GM12878 (cell line): Measurements from ENCODE around the gene KIF6. TPM values are rescaled to one million over a fixed set of nuclear protein-coding genes. Genes with fewer than 3 reads are reported as not detected.

Source experiments
- ATAC-seq: fragments of 200-7000 bp; cut with Tn5 transposase; 3 replicates; pipeline ENCODE4 v1.9.1; 2020; ENCODE audit warnings: mild to moderate bottlenecking, moderate library complexity
- BruUV-seq: library from RNA; stranded (reverse); fragments of 400-500 nt; replicated peaks from 2 replicates; lab custom pipeline; 2021; lab: Mats Ljungman, UMichigan
- CTCF ChIA-PET: fragments of 300-600 bp; sonication (Branson Sonifier 250); formaldehyde crosslinking; extraction: SDS; loops from one replicate; lab custom pipeline; 2021; ENCODE audit warnings: inconsistent platforms; lab: Yijun Ruan, JAX
- POLR2A ChIA-PET: fragments of 350-600 bp; formaldehyde crosslinking; extraction: SDS; loops from one replicate; lab custom pipeline; 2021; ENCODE audit warnings: inconsistent platforms; lab: Charles Lee
- RAD21 ChIA-PET: fragments of 300-600 bp; sonication (Branson Sonifier 250); formaldehyde crosslinking; loops from one replicate; lab custom pipeline; 2023; ENCODE audit warnings: antibody characterized with exemption; ENCODE audit not compliant: unreplicated experiment; lab: Charles Lee
- SMC1A ChIA-PET: fragments of 300-600 bp; sonication (Branson Sonifier 250); formaldehyde crosslinking; loops from one replicate; lab custom pipeline; 2023; ENCODE audit not compliant: unreplicated experiment, uncharacterized antibody; lab: Charles Lee
- DNase-seq: peaks from one replicate; pipeline ENCODE4 v3.0.0-alpha.2; 2011; ENCODE audit warnings: low read depth, low spot score
- FAIRE-seq: peaks from 3 replicates; lab custom pipeline; 2011; peaks lifted over from hg19 to GRCh38; lab: Jason Lieb, UNC
- H2AFZ ChIP-seq: 2 replicates; pipeline ENCODE4 v1.6.0; 2011; ENCODE audit warnings: low read depth, low read length, control low read depth; ENCODE audit not compliant: control insufficient read depth
- H3K27ac ChIP-seq: 2 replicates; pipeline ENCODE4 v1.5.1; 2011; ENCODE audit warnings: control low read depth; ENCODE audit not compliant: control insufficient read depth, insufficient read depth
- H3K27me3 ChIP-seq, 2 experiments: replicated peaks in 1 of 2; 2 replicates each; pipeline versions ENCODE4 v1.6.0 to v1.6.1; 2011; ENCODE audit warnings: low read length in 1 of 2; ENCODE audit not compliant: control insufficient read depth in 2 of 2, insufficient read depth in 2 of 2
- H3K36me3 ChIP-seq, 2 experiments: 2 replicates each; pipeline ENCODE4 v1.5.1; 2011; ENCODE audit warnings: low read length in 1 of 2; ENCODE audit not compliant: control insufficient read depth in 2 of 2, insufficient read depth in 2 of 2
- H3K4me1 ChIP-seq: 2 replicates; pipeline ENCODE4 v1.6.1; 2011; ENCODE audit warnings: mild to moderate bottlenecking, low read length, moderate library complexity, mixed read lengths; ENCODE audit not compliant: control insufficient read depth, insufficient read depth
- H3K4me2 ChIP-seq: 2 replicates; pipeline ENCODE4 v1.6.0; 2011; ENCODE audit warnings: control low read depth; ENCODE audit not compliant: control insufficient read depth, insufficient read depth
- H3K4me3 ChIP-seq: fragments of 200-600 bp; sonication (generic); 2 replicates; pipeline ENCODE4 v1.5.1; 2016
- H3K79me2 ChIP-seq: 2 replicates; pipeline ENCODE4 v1.6.0; 2011; ENCODE audit warnings: low read length; ENCODE audit not compliant: control insufficient read depth, insufficient read depth
- H3K9ac ChIP-seq: 2 replicates; pipeline ENCODE4 v1.8.0; 2011; ENCODE audit warnings: low read length, control low read depth, mixed read lengths; ENCODE audit not compliant: control insufficient read depth, insufficient read depth
- H3K9me3 ChIP-seq: replicated peaks from 3 replicates; pipeline ENCODE4 v1.5.1; 2011; ENCODE audit warnings: mild to moderate bottlenecking, low read length; ENCODE audit not compliant: control insufficient read depth, insufficient read depth
- H4K20me1 ChIP-seq: 2 replicates; pipeline ENCODE4 v1.6.0; 2011; ENCODE audit not compliant: control insufficient read depth, insufficient read depth
- EGR1 ChIP-seq, 2 experiments: IDR thresholded peaks; 1 replicate in 1 of 2; 2 replicates in 1 of 2; pipeline ENCODE4 v1.6.1; 2011 to 2012; ENCODE audit warnings: low read depth in 2 of 2, low read length in 2 of 2, borderline replicate concordance in 1 of 2, mild to moderate bottlenecking in 1 of 2, moderate library complexity in 1 of 2
- ETV6 ChIP-seq, 2 experiments: fragments of 450-650 bp in 1 of 2; IDR thresholded peaks in 1 of 2; conservative IDR thresholded peaks in 1 of 2; 2 replicates each; pipeline ENCODE4 v1.6.1; 2014; ENCODE audit warnings: antibody characterized with exemption in 1 of 2, borderline replicate concordance in 1 of 2, low read depth in 1 of 2, mild to moderate bottlenecking in 1 of 2, moderate library complexity in 1 of 2
- GABPA ChIP-seq: IDR thresholded peaks from 2 replicates; pipeline ENCODE4 v1.6.1; 2014; ENCODE audit warnings: antibody characterized with exemption, low read depth, mild to moderate bottlenecking, inconsistent platforms
- NFYA ChIP-seq: IDR thresholded peaks from 2 replicates; pipeline ENCODE4 v1.6.1; 2011; ENCODE audit warnings: low read depth, mild to moderate bottlenecking, low read length, improper control_type of control experiment, borderline replicate concordance
- PML ChIP-seq: IDR thresholded peaks from 2 replicates; pipeline ENCODE4 v1.6.1; 2012; ENCODE audit warnings: low read length, inconsistent platforms
- RBBP5 ChIP-seq: fragments of 200-600 bp; sonication (generic); conservative IDR thresholded peaks from 2 replicates; pipeline ENCODE4 v1.6.1; 2016
- RCOR1 ChIP-seq: conservative IDR thresholded peaks from 2 replicates; pipeline ENCODE4 v1.6.1; 2012; ENCODE audit warnings: low read depth, low read length, improper control_type of control experiment
- USF1 ChIP-seq: IDR thresholded peaks from 2 replicates; pipeline ENCODE4 v1.6.1; 2011; ENCODE audit warnings: borderline replicate concordance, low read depth, mild to moderate bottlenecking, moderate library complexity, mixed read lengths, low read length; ENCODE audit not compliant: insufficient read depth; ENCODE audit errors: extremely low read length
- ZNF274 ChIP-seq: IDR thresholded peaks from one replicate; pipeline ENCODE4 v1.8.0; 2011; ENCODE audit not compliant: insufficient read length, insufficient read depth
- ZZZ3 ChIP-seq: IDR thresholded peaks from 2 replicates; pipeline ENCODE4 v1.6.1; 2011; ENCODE audit warnings: low read depth; ENCODE audit not compliant: control insufficient read depth, insufficient read length
- WGBS: methylation state at CpG from one replicate; pipeline ENCODE4 v1.1.6; 2016; ENCODE audit warnings: low lambda C conversion rate; ENCODE audit not compliant: insufficient replicate concordance, insufficient coverage; ENCODE audit errors: missing lambda C conversion rate; 5-methylcytosine and 5-hydroxymethylcytosine counted together
- in situ Hi-C: fragments of 300-500 bp; cut with MboI; formaldehyde crosslinking; loops from 9 replicates; pipeline ENCODE4 v1.14.3; 2018; ENCODE audit warnings: mixed read lengths
- intact Hi-C: fragments of 100-400 bp; cut with micrococcal nuclease; formaldehyde crosslinking; loops from one replicate; pipeline ENCODE4 v1.14.2; 2022; ENCODE audit not compliant: unreplicated experiment
- polyA plus RNA-seq, 11 experiments: library from polyadenylated mRNA; depleted of rRNA in 4 of 11; unstranded in 6 of 11; stranded (reverse) in 5 of 11; fragments of >200 nt; fragmentation: Nextera tagmentation in 4 of 11; fragmentation: Illumina TruSeq in 1 of 11; extraction: Ambion mirVana in 4 of 11; extraction: Trizol in 1 of 11; gene quantifications; 1 replicate in 1 of 11; 2 replicates in 10 of 11; pipeline versions ENCODE4 v1.2.1 to v1.2.3, GENCODE V29; 2011 to 2016; ENCODE audit warnings: inconsistent platforms in 2 of 11, missing spikeins in 2 of 11, low read depth in 1 of 11
- total RNA-seq, 4 experiments: library from RNA; depleted of rRNA in 3 of 4; stranded (reverse); fragments of >200 nt in 3 of 4; fragmentation: Illumina TruSeq in 1 of 4; extraction: Trizol in 1 of 4; gene quantifications; 2 replicates each; pipeline versions ENCODE4 v1.2.1 to v1.2.3, GENCODE V29; 2013 to 2021
- TF ChIP-seq, protein P1 (sequence below): IDR thresholded peaks from 2 replicates; pipeline ENCODE4 v1.6.1; 2011; ENCODE audit warnings: low read depth, low read length, improper control_type of control experiment, borderline replicate concordance

KIF6 gene
- total and polyA plus RNA-seq, 10 of the 15 experiments (the other 5 are each of a cell fraction or from before 2014, with no cell fraction given) = 0.09 to 1.0 (median 0.28) TPM

DNA sequence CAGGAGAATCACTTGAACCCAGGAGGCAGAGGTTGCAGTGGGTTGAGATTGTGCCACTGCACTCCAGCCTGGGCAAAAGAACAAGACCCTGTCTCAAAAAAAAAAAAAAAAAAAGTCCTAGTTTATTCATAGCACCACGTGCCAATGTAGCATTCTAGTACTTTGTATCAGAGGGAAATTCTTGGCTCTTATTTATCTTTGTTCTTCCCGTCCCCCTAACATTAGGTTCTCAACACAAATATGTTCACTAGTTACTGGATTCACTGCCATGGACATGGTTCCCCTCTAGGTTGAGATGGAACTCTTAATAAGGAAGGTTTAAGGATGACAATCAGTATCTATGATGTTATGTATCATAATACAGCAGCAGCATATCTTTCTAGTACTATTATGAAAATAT, 178.5 kb downstream of the KIF6 start:
- in situ Hi-C loops = no loop called here
- no peaks in the 10 kb centered on the region for H3K36me3 ChIP-seq
- no peak for TF ChIP-seq ZNF274
- TF ChIP-seq EGR1 (IDR thresholded peaks at IDR 0.05; ENCODE audit: borderline replicate concordance in 1 of 2, low read depth in 2 of 2, low read length in 2 of 2) = no peak
- no peak for TF ChIP-seq PML
- no peak for TF ChIP-seq RCOR1
- TF ChIP-seq USF1 = no peak
- TF ChIP-seq NFYA = no peak
- TF ChIP-seq ETV6 (conservative IDR thresholded peaks at IDR 0.05 in 1 of 2, IDR thresholded peaks at IDR 0.05 in 1 of 2; ENCODE audit: borderline replicate concordance in 1 of 2, low read depth in 1 of 2) = no peak
- TF ChIP-seq, protein P1, sequence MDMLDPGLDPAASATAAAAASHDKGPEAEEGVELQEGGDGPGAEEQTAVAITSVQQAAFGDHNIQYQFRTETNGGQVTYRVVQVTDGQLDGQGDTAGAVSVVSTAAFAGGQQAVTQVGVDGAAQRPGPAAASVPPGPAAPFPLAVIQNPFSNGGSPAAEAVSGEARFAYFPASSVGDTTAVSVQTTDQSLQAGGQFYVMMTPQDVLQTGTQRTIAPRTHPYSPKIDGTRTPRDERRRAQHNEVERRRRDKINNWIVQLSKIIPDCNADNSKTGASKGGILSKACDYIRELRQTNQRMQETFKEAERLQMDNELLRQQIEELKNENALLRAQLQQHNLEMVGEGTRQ = no peak
- no peak for TF ChIP-seq GABPA
- TF ChIP-seq RBBP5 = no peak
- TF ChIP-seq ZZZ3 = no peak
- no peaks in the 10 kb centered on the region for H3K27me3 ChIP-seq
- DNase-seq (no peak), ATAC-seq (no peak), FAIRE-seq (no peak)
- no peaks in the 10 kb centered on the region for H3K9me3 ChIP-seq
- RAD21 ChIA-PET = no interaction called here
- H3K79me2 ChIP-seq = no peaks in the 10 kb centered on the region
- BruUV-seq = no TSS peak
- no peak overlapping the region for H3K27ac ChIP-seq
- POLR2A ChIA-PET = no interaction called here
- 0% methylated on average over 2 of the region's 2 CpGs for WGBS
- no peak overlapping the region for H2AFZ ChIP-seq
- no peak overlapping the region for H3K4me2 ChIP-seq
- no peak overlapping the region for H3K4me3 ChIP-seq
- CTCF ChIA-PET = no interaction called here
- intact Hi-C loops = no loop called here
- SMC1A ChIA-PET = interaction anchor here (1.4 to 2.0 kb wide), 2 partner anchors 10 to 18 kb away, joined by 4 to 9 read pairs; no protein-coding TSS in a partner anchor
- H3K9ac ChIP-seq = no peak overlapping the region
- H4K20me1 ChIP-seq = no peaks in the 10 kb centered on the region
- no peaks in the 10 kb centered on the region for H3K4me1 ChIP-seq
